Stomach (tissue), 9 donors: ENCODE measurements around the gene FAM241B. TPM values are rescaled to one million over a fixed set of nuclear protein-coding genes. Genes with fewer than 3 reads are reported as not detected.

Experiments
- DNase-seq, 2 donors: peaks; one replicate each; pipeline versions ENCODE4 v3.0.0 to v3.0.0-alpha.2; 2013 to 2019
- H3K27ac ChIP-seq, 5 donors: fragments of 200-600 bp in 4 of 5; sonication (generic) in 4 of 5; one replicate each; pipeline ENCODE4 v1.5.1; 2013 to 2019; ENCODE audit warnings: mild to moderate bottlenecking in 1 of 5, moderate library complexity in 1 of 5
- H3K27me3 ChIP-seq, 3 donors: fragments of 200-600 bp; sonication (generic); one replicate each; pipeline ENCODE4 v1.5.1; 2017 to 2019; ENCODE audit warnings: mixed run types in 1 of 3
- H3K36me3 ChIP-seq, 4 donors: fragments of 200-600 bp; sonication (generic); 1 replicate in 3 of 4; 2 replicates in 1 of 4; pipeline ENCODE4 v1.5.1; 2016 to 2019
- H3K4me1 ChIP-seq, 4 donors: fragments of 200-600 bp; sonication (generic); one replicate each; pipeline ENCODE4 v1.5.1; 2016 to 2019
- H3K4me3 ChIP-seq, 4 donors: fragments of 200-600 bp; sonication (generic) in 3 of 4; one replicate each; pipeline ENCODE4 v1.5.1; 2016 to 2019; ENCODE audit warnings: mild to moderate bottlenecking in 1 of 4
- H3K9me3 ChIP-seq, 4 donors: fragments of 200-600 bp; sonication (generic); one replicate each; pipeline ENCODE4 v1.5.1; 2016 to 2019
- EP300 ChIP-seq: sonication (generic); formaldehyde crosslinking; IDR thresholded peaks from one replicate; pipeline ENCODE4 v1.6.1; 2017; ENCODE audit warnings: antibody characterized with exemption
- POLR2A ChIP-seq, 4 donors: fragments of 450-650 bp; IDR thresholded peaks; one replicate each; pipeline ENCODE4 v1.6.1; 2016; ENCODE audit warnings: antibody characterized with exemption in 4 of 4, control low read depth in 2 of 4, mild to moderate bottlenecking in 1 of 4, moderate library complexity in 1 of 4
- POLR2AphosphoS5 ChIP-seq, 3 donors: sonication (generic); formaldehyde crosslinking; IDR thresholded peaks; one replicate each; pipeline ENCODE4 v1.6.1; 2016; ENCODE audit warnings: antibody characterized with exemption in 3 of 3
- WGBS, 5 donors: extraction: QIAGEN DNeasy Blood & Tissue Kit in 3 of 5; methylation state at CpG; one replicate each; pipeline versions ENCODE4 v1.1.5 to v1.1.7; 2013 to 2018; 5-methylcytosine and 5-hydroxymethylcytosine counted together
- intact Hi-C: fragments of 100-400 bp; cut with DNase I; formaldehyde crosslinking; loops from one replicate; pipeline ENCODE4 v1.15.1; 2023; ENCODE audit warnings: low total_unique reads
- polyA plus RNA-seq, 3 donors: library from polyadenylated mRNA; stranded (reverse); fragments of 200-250 nt; gene quantifications; one replicate each; pipeline ENCODE4 v1.2.3, GENCODE V29; 2013
- total RNA-seq, 5 donors: library from RNA; depleted of rRNA; stranded (reverse); fragments of >200 nt; gene quantifications; one replicate each; pipeline versions ENCODE4 v1.1.0 to v1.2.3, GENCODE V29; 2014 to 2016
- TF ChIP-seq, protein P1 (sequence below), 7 experiments: fragments of 450-650 bp in 4 of 7; fragments of 200-600 bp in 3 of 7; sonication (generic) in 3 of 7; IDR thresholded peaks; one replicate each; pipeline ENCODE4 v1.5.1; 2016 to 2019; ENCODE audit warnings: antibody characterized with exemption in 7 of 7, control low read depth in 2 of 7, mild to moderate bottlenecking in 1 of 7
- donor health status: healthy with polysubstance abuse.
- donor health status: Bipolar disorder and iron deficiency.
- donor health status: healthy.

The FAM241B gene
- total and polyA plus RNA-seq, 8 donors, result 0.55 to 7.4 (median 4.0) TPM; not detected in 3

DNA sequence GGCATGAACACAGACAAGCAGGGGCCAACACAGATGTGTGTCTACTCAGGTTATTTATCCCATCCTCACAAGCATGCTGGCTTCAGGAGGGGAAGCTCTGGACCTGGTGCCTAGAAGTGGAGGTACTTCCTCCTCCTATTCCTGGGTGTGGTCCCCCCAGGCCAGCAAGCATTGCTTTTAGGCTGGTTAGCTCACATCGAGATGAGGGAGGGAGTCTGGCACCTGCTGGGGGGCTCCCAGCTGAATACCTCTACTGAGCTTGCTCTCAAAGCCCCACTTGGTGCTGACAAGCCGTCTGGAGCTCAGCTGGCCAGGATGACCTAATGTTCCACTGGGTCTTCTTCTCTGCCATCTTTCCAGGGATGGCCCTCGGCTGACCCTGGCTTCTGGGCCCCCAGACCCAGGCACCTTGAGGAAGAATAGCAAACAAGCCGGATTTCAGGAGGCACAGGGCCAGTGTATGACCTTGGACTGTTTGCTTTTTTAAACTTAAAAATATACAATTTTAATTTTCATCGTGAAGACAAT, 26.8 kb downstream of the FAM241B start:
- no peak overlapping the region for H3K4me3 ChIP-seq
- peaks cover 0 to 68% (median 15%) of the 10 kb centered on the region in 3 donors for H3K27me3 ChIP-seq
- no peaks in the 10 kb centered on the region for H3K36me3 ChIP-seq
- DNase-seq, result no peak
- H3K27ac ChIP-seq, result no peak overlapping the region
- no peaks in the 10 kb centered on the region for H3K9me3 ChIP-seq
- peaks cover 0 to 4% (median 0%) of the 10 kb centered on the region in 4 donors for H3K4me1 ChIP-seq
- WGBS, 5 donors, result 30 to 44% (median 39%) methylated on average over 5 of the region's 5 CpGs
- TF ChIP-seq POLR2AphosphoS5 (IDR thresholded peaks at IDR 0.05), result no peak
- TF ChIP-seq, protein P1, sequence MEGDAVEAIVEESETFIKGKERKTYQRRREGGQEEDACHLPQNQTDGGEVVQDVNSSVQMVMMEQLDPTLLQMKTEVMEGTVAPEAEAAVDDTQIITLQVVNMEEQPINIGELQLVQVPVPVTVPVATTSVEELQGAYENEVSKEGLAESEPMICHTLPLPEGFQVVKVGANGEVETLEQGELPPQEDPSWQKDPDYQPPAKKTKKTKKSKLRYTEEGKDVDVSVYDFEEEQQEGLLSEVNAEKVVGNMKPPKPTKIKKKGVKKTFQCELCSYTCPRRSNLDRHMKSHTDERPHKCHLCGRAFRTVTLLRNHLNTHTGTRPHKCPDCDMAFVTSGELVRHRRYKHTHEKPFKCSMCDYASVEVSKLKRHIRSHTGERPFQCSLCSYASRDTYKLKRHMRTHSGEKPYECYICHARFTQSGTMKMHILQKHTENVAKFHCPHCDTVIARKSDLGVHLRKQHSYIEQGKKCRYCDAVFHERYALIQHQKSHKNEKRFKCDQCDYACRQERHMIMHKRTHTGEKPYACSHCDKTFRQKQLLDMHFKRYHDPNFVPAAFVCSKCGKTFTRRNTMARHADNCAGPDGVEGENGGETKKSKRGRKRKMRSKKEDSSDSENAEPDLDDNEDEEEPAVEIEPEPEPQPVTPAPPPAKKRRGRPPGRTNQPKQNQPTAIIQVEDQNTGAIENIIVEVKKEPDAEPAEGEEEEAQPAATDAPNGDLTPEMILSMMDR (IDR thresholded peaks at IDR 0.05), result no peak
- TF ChIP-seq POLR2A (IDR thresholded peaks at IDR 0.05), result no peak
- TF ChIP-seq EP300, result no peak
- intact Hi-C loops, result no loop called here

DNA sequence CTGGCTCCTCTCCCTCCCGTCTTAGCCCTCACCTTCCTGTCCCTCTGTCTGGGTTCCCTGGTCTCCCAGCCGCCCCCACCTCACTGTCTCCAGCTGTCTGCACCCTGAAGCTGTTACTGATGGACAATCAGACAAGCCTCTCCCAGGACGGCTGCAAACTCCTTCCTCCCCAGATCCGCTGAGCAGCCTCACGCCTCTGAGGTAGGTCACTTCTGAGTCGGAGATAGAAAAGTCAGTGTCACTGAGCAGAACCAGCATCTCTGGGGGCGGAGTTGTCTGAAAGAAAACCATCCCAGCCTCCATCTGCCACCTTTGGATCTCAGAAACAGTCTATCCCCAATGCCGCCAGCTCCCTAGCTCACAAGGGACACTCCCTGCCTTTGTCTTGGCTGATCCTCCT, 27.4 kb downstream of the FAM241B start:
- peaks cover 0 to 65% (median 15%) of the 10 kb centered on the region in 3 donors for H3K27me3 ChIP-seq
- no peak overlapping the region for H3K27ac ChIP-seq
- 51 to 64% (median 61%) methylated on average over 8 of the region's 8 CpGs for WGBS, 5 donors
- H3K4me3 ChIP-seq, result no peak overlapping the region
- TF ChIP-seq, protein P1 (IDR thresholded peaks at IDR 0.05), result no peak
- TF ChIP-seq POLR2AphosphoS5 (IDR thresholded peaks at IDR 0.05) (no peak), EP300 (no peak), POLR2A (IDR thresholded peaks at IDR 0.05) (no peak)
- intact Hi-C loops, result no loop called here
- H3K9me3 ChIP-seq, result no peaks in the 10 kb centered on the region
- peaks cover 0 to 10% (median 0%) of the 10 kb centered on the region in 4 donors for H3K4me1 ChIP-seq
- no peak for DNase-seq
- no peaks in the 10 kb centered on the region for H3K36me3 ChIP-seq

DNA sequence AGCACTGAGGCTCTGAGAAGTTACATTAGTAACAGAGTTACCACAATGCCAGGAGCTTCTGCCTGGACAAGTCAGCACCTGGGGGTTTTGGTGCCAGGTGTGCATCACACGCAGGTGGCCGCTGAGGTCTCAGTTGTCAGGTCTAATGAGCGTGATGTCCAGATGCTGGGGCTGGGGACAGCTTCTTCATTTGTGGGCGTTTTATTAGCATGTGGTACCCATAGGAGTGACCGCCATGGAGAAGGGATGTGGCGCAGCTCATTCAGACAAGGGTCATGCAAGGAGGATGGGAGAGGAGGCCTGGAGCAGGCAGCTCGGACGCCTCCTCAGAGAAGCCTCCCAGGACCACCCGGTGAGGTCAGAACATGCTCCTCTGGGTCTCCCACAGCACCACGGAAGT, 27.8 kb downstream of the FAM241B start:
- Histone ChIP-seq H3K27me3 (peaks cover 0 to 62% (median 15%) of the 10 kb centered on the region in 3 donors), H3K9me3 (no peaks in the 10 kb centered on the region), H3K27ac (no peak overlapping the region), H3K4me1 (peaks cover 0 to 14% (median 0%) of the 10 kb centered on the region in 4 donors), H3K4me3 (no peak overlapping the region), H3K36me3 (no peaks in the 10 kb centered on the region)
- WGBS, 5 donors, result 80 to 84% (median 83%) methylated on average over 9 to 10 of the region's 10 CpGs
- intact Hi-C loops, result no loop called here
- no peak for DNase-seq
- TF ChIP-seq POLR2A (IDR thresholded peaks at IDR 0.05) (no peak), EP300 (no peak), POLR2AphosphoS5 (IDR thresholded peaks at IDR 0.05) (no peak)
- TF ChIP-seq, protein P1 (IDR thresholded peaks at IDR 0.05), result no peak

DNA sequence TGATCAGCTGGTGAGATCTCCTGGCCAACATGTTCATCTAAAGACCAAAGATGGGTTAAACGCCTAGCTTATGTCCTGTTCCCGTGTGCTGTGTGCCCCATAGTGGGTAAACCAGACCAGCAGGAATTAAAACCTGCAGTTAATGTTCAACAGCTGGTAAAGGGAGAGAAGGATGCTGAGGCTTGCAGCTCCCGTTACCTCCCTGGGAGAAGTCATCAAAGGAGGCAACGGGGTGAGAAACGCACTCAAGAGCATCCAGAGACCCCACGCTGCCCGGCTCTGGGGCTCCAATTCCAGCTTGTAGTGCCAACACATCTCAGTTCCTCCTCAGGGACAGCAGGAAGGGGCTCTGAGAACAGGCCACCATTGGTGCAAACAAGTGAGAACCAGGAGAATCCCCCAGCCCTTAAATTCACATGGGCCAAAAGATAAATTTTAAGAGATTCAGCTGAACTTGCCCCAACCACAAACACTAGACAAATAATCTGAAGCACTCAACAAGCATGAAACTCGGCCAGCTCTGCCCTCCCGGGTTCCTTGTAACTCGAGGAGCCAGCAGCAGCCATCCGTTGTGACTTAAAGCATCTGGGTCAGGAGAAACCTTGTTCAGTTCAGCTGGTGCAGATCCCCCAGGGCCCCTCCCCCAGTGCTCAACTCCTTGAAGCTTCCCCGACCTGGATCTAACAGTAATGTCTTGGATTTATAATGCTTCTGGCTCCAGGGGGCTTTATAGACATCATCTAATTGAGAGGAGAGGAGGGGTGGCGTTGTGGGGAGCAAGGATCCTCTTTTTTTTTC, 29.4 kb downstream of the FAM241B start:
- H3K4me3 ChIP-seq, result no peak overlapping the region
- H3K36me3 ChIP-seq, result no peaks in the 10 kb centered on the region
- peaks cover 0 to 68% (median 15%) of the 10 kb centered on the region in 3 donors for H3K27me3 ChIP-seq
- no peak for DNase-seq
- WGBS, 5 donors, result 49 to 66% (median 52%) methylated on average over 11 to 13 of the region's 13 CpGs
- peaks cover 0 to 22% (median 0%) of the 10 kb centered on the region in 4 donors for H3K4me1 ChIP-seq
- no peak overlapping the region for H3K27ac ChIP-seq
- intact Hi-C loops, result no loop called here
- no peaks in the 10 kb centered on the region for H3K9me3 ChIP-seq
- TF ChIP-seq, protein P1 (IDR thresholded peaks at IDR 0.05), result no peak
- TF ChIP-seq EP300, result no peak
- TF ChIP-seq POLR2A (IDR thresholded peaks at IDR 0.05), result no peak
- TF ChIP-seq POLR2AphosphoS5 (IDR thresholded peaks at IDR 0.05), result no peak
